ENCODE data around the gene OCA2.

DNA sequence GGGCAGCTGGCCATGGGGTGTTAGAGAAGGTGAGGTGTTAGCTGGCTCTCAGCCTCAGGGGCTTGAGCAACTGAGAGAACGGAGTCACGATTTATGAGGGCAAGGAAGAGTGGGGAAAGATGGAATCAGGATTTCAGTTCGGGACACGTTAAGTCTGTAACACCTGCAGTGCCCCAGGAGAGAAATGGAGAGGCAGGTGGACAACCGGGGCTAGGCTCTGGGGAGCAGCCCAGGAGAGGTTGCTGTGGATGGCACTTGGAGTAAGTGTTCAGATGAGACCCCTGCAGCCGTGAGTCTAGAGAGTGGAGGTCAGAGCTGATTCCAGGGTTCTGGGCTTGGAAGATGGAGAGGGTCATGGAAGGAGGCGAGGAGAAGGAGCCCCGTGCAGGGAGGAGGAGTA, 237.9 kb downstream of the OCA2 start:
- TF ChIP-seq GATAD1 (CRISPR knock-in tag; IDR thresholded peaks at IDR 0.05): no peak
- TF ChIP-seq HHEX (CRISPR knock-in tag; IDR thresholded peaks at IDR 0.05): no peak

Data from HepG2 (cell line).